Measurements from ENCODE around the gene C9orf43. TPM values are rescaled to one million over a fixed set of nuclear protein-coding genes. Genes with fewer than 3 reads are reported as not detected.
A peak's percentile ranks its signal among the peaks of the same experiment; 100 is the strongest.

Gene C9orf43
- total and polyA plus RNA-seq, 10 of the 15 experiments (the other 5 are each of a cell fraction or from before 2014, with no cell fraction given): 0.08 to 0.79 (median 0.55) TPM

DNA sequence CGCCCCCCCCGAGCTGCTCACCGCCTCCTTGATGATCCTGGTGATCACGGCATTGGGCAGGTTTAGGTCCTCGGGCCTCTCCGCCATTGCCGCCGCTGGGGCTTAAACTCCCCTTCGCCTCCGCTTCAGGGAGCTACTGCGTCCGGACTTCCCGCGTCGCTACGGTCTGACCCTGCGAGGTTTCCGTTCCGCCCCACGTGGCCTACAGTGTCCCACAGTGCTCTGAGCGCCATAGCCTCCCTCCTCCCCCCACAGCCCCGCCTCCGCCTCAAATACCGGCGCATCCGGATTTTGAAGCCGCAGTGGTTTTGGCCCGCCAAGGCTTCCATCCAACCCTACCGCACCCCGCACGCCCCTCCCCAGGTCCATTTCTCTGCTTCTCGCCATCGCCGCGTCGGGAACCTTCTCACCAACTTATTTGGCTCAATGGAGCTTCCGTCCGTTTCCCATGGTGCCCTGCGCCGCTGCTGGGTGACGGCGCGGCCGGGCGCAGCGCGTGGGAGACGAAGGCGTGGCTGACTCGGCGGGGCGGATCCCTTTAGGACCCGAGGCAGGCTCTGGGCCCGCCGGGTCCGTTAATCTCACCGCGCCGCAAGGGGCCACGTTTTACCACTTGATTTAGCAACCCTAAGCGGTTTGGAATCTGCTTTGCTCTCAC is at the start of gene C9orf43, which contains the start of gene POLE3 (continued):
- TF ChIP-seq EGR1 (IDR thresholded peaks at IDR 0.05; ENCODE audit: borderline replicate concordance in 1 of 2, low read depth in 2 of 2, low read length in 2 of 2) (peak in 1 of 2 experiments; percentile 89; a peak in 2 of 3 replicates), RAD21 (IDR thresholded peaks at IDR 0.05; ENCODE audit: insufficient read depth, low read depth, low read length) (no peak), CHD2 (IDR thresholded peaks at IDR 0.05; ENCODE audit: borderline replicate concordance, low read depth, low read length) (peak; percentile 82), NR2F1 (conservative IDR thresholded peaks at IDR 0.05) (no peak), CREB1 (IDR thresholded peaks at IDR 0.05; ENCODE audit: low read depth) (peak; percentile 85), RAD51 (IDR thresholded peaks at IDR 0.05) (peak; percentile 93), RUNX3 (IDR thresholded peaks at IDR 0.05; ENCODE audit: low read length) (peak; percentile 76; the same call in 1 of the 2 replicates), REST (IDR thresholded peaks at IDR 0.05; ENCODE audit: low read depth, low read length) (no peak), SIX5 (IDR thresholded peaks at IDR 0.05; ENCODE audit: low read depth, low read length, severe bottlenecking) (peak; percentile 55), IKZF1 (conservative IDR thresholded peaks at IDR 0.05) (peak; percentile 87), MXI1 (IDR thresholded peaks at IDR 0.05; ENCODE audit: low read depth, low read length) (peak; percentile 85), MEF2A (IDR thresholded peaks at IDR 0.05; ENCODE audit: insufficient read depth, low read depth, low read length) (0 out of 2 replicates have a peak, but pooled peaks have one; percentile 56), USF2 (IDR thresholded peaks at IDR 0.05; ENCODE audit: borderline replicate concordance, low read depth, low read length) (peak; percentile 90)
- TF ChIP-seq, protein P1, sequence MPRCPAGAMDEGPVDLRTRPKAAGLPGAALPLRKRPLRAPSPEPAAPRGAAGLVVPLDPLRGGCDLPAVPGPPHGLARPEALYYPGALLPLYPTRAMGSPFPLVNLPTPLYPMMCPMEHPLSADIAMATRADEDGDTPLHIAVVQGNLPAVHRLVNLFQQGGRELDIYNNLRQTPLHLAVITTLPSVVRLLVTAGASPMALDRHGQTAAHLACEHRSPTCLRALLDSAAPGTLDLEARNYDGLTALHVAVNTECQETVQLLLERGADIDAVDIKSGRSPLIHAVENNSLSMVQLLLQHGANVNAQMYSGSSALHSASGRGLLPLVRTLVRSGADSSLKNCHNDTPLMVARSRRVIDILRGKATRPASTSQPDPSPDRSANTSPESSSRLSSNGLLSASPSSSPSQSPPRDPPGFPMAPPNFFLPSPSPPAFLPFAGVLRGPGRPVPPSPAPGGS (IDR thresholded peaks at IDR 0.05; ENCODE audit: borderline replicate concordance, insufficient read depth, low read depth, low read length, poor library complexity, severe bottlenecking): peak; percentile 62
- TF ChIP-seq, protein P2, sequence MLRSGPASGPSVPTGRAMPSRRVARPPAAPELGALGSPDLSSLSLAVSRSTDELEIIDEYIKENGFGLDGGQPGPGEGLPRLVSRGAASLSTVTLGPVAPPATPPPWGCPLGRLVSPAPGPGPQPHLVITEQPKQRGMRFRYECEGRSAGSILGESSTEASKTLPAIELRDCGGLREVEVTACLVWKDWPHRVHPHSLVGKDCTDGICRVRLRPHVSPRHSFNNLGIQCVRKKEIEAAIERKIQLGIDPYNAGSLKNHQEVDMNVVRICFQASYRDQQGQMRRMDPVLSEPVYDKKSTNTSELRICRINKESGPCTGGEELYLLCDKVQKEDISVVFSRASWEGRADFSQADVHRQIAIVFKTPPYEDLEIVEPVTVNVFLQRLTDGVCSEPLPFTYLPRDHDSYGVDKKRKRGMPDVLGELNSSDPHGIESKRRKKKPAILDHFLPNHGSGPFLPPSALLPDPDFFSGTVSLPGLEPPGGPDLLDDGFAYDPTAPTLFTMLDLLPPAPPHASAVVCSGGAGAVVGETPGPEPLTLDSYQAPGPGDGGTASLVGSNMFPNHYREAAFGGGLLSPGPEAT (IDR thresholded peaks at IDR 0.05; ENCODE audit: low read depth): peak; percentile 99
- TF ChIP-seq, protein P3, sequence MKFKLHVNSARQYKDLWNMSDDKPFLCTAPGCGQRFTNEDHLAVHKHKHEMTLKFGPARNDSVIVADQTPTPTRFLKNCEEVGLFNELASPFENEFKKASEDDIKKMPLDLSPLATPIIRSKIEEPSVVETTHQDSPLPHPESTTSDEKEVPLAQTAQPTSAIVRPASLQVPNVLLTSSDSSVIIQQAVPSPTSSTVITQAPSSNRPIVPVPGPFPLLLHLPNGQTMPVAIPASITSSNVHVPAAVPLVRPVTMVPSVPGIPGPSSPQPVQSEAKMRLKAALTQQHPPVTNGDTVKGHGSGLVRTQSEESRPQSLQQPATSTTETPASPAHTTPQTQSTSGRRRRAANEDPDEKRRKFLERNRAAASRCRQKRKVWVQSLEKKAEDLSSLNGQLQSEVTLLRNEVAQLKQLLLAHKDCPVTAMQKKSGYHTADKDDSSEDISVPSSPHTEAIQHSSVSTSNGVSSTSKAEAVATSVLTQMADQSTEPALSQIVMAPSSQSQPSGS (IDR thresholded peaks at IDR 0.05; ENCODE audit: low read length): no peak; the same call in 1 of the 2 replicates
